Stimulated activated CD4-positive, alpha-beta T cell treated with anti-CD3 and anti-CD28 coated beads, Interleukin-4, amount 100 ng/mL, for 1 hour (primary cell): ENCODE results near the gene DDX3X.
A peak's percentile ranks its signal among the peaks of the same experiment; 100 is the strongest.
"Not testable (repeated sequence)": the region's sequence is repeated elsewhere in the genome, so short reads cannot be mapped to it uniquely, and the experiment has no call there.

Source experiments
- DNase-seq: peaks from one replicate; pipeline ENCODE4 v3.0.0-alpha.2; 2020

Gene DDX3X

DNA sequence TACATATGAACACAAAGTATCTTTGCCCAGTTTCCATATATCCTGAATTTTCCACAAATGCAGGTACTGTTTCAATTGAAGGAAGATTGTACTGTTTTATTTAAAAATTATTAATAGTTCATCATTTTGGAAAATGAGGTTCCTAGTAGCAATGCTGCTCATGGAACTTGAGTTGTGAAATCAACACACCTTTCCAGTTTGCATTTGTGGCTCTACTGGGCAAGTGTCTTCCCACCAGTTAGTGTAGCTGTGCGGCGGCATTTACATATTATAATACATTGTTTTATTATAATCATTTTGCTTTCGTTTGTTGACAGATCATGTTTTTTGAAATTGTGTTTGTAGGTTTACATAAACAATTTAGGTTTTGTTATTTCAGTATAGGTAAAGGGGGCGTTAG lies 2.0 kb upstream of the DDX3X start:
- DNase-seq, result no peak

GRCh38 chrX:41332408-41333002 lies 1.5 kb upstream of the DDX3X start:
- no peak for DNase-seq

DNA sequence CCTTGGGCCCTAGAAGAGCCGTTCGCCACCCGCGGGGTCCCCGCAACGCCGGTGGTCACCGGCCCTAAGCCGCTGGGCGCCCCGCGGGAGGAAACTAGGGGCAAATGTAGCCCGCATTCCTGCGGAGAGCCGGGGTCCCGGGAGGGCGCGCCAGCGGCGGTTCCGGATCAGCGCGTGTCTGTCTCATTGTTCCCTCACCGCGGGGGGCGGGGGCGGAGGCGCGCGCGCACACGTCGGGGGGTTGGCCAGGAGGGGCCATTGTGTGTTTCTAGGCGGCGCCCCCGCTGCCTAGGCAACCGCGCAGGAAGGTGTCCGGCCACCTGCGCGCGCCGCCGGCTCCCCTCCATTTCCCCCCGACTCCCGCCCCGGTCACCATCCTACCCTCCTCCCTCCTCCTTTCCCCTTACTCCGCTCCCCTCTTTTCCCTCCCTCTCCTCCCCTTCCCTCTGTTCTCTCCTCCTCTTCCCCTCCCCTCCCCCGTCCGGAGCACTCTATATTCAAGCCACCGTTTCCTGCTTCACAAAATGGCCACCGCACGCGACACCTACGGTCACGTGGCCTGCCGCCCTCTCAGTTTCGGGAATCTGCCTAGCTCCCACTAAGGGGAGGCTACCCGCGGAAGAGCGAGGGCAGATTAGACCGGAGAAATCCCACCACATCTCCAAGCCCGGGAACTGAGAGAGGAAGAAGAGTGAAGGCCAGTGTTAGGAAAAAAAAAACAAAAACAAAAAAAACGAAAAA lies 789 bp upstream of the DDX3X start:
- DNase-seq, result peak; percentile 85

GRCh38 chrX:41334363-41335197 lies 618 bp downstream of the DDX3X start:
- peak; percentile 76 for DNase-seq

DNA sequence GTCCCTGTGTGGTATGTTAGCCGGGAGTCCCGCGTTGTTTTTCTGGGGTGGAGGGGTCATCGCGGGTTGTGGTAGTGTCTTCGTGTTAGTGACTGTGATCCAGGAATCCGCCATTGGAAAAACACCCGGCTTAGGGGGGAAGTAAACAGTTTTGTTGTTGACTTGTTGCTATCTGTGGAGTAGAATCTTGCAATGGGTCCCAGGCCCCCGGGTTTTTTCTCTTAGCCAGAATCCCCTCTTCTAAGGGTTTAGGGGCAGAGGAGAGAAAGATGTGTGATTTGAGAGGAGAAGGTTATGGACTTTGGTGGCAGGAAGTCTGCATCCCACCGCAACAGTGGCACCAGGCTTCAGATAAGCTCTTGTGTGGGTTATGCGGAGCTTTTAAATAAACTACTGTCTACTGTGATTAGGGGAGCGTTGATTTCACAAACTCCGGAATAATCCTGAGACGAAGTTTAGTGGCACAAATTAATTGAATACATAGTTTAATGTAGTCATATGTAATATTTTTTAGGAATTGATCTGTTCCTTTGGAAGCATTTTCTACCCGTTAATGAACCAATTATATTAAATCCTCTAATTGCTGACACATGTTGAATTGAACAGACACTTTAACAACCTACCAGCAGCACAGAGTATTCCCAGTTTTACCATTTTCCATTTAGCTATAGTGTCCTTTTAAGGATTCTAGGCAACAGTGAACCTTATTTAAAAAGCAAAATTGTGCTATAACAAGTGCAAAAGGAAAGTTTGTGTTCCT lies 1.4 kb downstream of the DDX3X start:
- no peak for DNase-seq

- no peak for DNase-seq
Observed at GRCh38 chrX:41335958-41336331, 2.0 kb downstream of the DDX3X start.

GRCh38 chrX:41336447-41336846 lies 2.5 kb downstream of the DDX3X start:
- DNase-seq, result no peak

DNA sequence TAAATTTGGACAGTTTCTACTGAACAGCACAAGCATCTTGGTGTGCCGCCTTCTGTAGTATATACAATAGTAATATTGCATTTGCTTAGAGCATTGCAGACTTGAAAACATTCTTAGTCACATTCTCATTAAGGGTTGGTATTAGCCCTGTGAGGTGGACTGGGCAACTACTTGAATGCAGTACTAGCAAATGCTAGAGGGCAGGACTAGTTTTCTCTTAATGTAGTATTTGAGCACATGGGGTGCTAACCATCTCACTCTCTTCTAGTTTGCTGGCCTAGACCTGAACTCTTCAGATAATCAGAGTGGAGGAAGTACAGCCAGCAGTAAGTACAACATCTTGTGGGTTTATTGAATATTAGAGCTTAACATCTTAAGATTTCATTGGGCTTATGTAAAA lies 3.2 kb downstream of the DDX3X start:
- DNase-seq, result no peak

DNA sequence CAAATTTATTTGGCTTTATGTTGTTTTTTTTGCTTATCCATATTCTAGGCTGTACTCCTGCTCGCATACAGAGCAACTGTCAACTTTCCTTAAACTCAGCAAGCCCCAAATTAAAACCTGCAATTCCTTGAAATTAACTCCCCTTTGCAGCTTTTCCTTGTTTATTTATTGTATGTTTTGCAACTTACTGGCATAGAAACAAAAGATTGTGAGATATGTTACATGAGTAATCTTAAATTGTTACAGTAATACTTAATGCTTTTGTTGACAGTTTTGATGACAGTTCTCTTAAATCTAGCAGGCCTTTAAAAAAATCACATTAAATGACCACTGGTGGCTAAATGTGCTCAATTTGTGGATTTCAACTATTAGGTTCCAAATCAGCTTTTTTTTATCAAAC lies 4.5 kb downstream of the DDX3X start:
- no peak for DNase-seq

DNA sequence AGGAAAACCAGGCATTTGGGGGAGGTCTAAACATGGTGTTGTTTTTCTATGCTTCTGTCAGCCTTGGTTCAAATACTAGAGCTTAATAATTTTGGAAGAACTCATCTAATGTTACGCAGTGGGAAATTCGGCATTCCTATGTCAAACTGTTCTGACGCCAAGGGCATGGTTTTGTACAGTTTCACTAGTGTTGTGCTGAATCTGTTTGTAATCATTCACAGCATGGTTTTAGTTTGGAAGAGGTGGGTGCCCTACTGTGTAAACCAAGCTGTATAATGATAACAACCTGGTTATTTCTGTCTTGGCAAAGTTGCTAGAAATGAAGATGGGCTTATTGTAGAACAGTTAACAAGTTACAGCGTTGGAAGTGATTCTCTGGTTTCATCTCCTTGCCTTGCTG lies 5.2 kb downstream of the DDX3X start:
- DNase-seq, result no peak

- no peak for DNase-seq
Observed at GRCh38 chrX:41344053-41344452, 10.1 kb downstream of the DDX3X start.

DNA sequence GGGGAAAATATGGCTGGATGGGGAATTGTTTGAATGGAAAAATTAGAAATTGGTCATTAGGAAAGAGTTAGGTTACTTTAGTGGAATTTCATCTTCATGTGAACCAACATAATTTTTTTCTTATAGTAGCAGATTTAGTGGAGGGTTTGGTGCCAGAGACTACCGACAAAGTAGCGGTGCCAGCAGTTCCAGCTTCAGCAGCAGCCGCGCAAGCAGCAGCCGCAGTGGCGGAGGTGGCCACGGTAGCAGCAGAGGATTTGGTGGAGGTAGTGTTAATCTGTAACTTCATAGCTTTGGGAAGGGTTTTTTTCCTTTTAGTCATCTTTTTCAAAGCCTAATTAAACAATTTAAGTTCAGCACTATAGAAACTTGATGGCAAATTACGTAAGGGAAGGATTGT lies 13.2 kb downstream of the DDX3X start:
- DNase-seq, result no peak

GRCh38 chrX:41348551-41348950 lies 14.6 kb downstream of the DDX3X start:
- no peak for DNase-seq

DNA sequence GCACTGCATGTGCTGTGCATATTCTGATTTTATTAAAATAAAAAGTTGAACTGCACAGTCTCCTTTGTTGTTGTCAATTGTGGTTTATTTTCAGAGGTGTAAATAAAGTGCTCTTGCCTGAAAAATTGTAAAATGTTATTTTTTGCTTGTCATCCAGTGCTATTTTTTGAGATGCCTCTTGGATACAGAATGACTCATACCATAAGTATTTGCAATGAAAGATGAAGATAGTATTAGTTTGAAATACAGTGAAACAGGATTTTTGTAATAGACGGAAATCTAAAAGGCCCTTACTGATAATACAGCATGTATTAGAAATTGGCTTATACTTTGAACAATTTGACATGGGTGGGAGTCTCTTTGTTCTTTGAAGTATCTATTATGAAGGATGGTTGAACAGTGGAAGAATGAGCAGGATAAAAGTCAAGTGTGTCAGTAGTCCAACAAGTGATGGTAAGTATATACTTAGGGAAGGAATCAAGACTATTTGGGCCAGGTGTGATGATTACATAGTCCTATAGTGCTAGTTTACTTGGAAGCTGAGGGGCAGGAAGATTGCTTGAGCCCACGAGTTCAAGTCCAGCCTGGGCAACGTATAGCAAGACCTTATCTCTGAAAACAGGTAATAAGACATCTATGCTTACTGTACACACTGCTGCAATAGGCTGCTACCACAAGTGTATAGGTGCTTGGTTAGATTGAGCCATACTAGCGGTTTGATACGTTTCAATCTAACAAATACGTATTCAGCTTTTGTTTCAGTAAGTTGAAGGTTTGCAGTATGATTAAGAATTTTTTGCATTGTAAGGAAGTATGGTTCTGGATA lies 16.4 kb downstream of the DDX3X start:
- DNase-seq, result no peak

- DNase-seq, result no peak
Observed at GRCh38 chrX:41350976-41351569, 17.1 kb downstream of the DDX3X start.

GRCh38 chrX:41351923-41352322 lies 18.0 kb downstream of the DDX3X start:
- DNase-seq, result no peak

GRCh38 chrX:41352329-41352838 lies 18.4 kb downstream of the DDX3X start:
- no peak for DNase-seq

DNA sequence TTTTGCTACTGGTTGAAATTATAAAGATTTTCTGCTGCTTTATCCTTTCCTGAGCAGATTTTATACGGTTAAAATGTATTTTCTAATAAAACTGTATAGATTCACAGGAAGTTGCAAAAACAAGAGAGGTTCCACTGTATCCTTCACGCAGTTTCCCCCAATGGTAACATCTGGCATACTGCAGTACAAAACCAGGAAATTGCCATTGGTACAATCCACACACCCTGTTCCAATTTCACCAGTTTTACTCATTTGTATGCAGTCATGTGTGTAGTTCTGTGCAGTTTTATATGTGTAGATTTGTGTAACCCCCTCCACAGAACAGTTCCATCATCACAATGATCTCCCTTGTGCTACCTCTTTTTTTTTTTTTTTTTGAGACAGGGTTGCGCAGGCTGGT lies 20.0 kb downstream of the DDX3X start:
- DNase-seq, result no peak

DNA sequence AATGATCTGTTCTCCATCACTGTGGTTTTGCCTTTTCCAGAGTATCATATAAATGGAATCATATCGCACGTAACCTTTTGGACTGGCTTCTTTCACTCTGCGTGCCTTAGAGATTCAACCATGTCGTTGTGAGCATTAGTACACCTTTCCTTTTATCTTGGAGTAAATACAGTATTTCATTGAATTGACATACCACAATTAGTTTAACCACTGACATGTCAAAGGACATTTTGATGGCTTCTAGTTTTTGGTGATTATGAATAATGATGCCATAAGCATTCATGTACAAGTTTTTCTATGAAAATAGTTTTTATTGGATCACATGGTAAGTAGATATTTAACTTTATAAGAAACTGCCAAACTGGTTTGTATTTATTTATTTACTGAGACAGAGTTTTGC lies 35.2 kb downstream of the DDX3X start:
- DNase-seq, result no peak

DNA sequence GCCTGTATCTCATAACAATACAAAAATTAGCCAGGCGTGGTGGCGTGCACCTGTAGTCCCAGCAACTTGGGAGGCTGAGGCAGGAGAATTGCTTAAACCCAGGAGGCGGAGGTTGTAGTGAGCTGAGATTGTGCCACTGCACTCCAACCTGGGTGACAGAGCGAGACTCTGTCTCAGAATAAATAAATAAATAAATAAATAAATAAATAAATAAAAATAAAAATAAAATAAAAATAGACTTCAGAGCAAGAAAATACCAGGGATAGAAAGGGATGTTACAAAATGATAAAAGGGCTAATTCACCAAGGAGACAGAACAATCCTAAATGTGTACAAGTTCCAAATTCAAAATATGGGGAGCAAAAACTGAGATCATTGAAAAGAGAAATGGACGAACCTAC lies 37.6 kb downstream of the DDX3X start:
- DNase-seq, result not testable (repeated sequence)

DNA sequence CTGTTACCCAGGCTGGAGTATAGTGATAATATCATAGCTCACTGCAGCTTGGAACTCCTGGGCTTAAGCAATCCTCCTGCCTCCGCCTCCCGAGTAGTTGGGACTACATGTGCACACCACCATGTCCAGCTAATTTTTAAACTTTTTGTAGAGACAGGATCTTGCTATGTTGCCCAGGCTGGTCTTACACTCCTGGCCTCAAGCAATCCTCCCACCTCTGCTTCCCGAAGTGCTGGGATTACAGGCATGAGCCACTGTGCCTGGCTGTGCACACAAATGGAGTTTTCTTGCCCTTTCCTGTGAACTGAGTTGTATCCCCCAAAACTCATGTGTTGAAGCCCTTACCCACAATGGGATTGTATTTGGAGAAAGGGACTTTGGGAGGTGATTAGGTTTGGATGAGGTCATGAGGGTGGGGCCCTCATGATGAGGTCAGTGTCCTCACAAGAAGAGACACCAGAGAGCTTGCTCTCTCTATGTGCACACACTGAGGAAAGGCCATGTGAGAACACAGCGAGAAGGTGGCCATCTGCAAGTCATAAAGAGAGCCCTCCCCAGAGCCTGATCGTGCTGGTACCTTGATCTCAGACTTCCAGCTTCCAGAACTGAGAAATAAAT lies 40.1 kb downstream of the DDX3X start:
- no peak for DNase-seq
